Stimulated activated CD4-positive, alpha-beta T cell treated with anti-CD3 and anti-CD28 coated beads, Interleukin-4, amount 100 ng/mL, for 4 hours (primary cell): ENCODE results near the gene SEC14L1.

ENCODE experiments used
- DNase-seq, 2 experiments: peaks; one replicate each; pipeline ENCODE4 v3.0.0-alpha.2; 2020

The SEC14L1 gene

GRCh38 chr17:77116371-77116860 lies 24.4 kb upstream of the SEC14L1 start:
- no peak for DNase-seq

- no peak for DNase-seq
Observed at GRCh38 chr17:77117415-77117814, 23.4 kb upstream of the SEC14L1 start.

- no peak for DNase-seq
Observed at GRCh38 chr17:77118251-77118928, 22.4 kb upstream of the SEC14L1 start.

- DNase-seq, result no peak
Observed at GRCh38 chr17:77119668-77120301, 21.0 kb upstream of the SEC14L1 start.

- DNase-seq, result no peak
Observed at GRCh38 chr17:77120868-77121267, 19.9 kb upstream of the SEC14L1 start.

- DNase-seq, result no peak
Observed at GRCh38 chr17:77124192-77124889, 16.4 kb upstream of the SEC14L1 start.

- DNase-seq, result no peak
Observed at GRCh38 chr17:77125432-77125901, 15.3 kb upstream of the SEC14L1 start.

GRCh38 chr17:77126519-77126918 lies 14.2 kb upstream of the SEC14L1 start:
- no peak for DNase-seq

- DNase-seq, result peak; percentile 31 to 73
Observed at GRCh38 chr17:77127735-77128361, 12.9 kb upstream of the SEC14L1 start.

GRCh38 chr17:77128896-77129567 lies 11.7 kb upstream of the SEC14L1 start:
- no peak for DNase-seq

- no peak for DNase-seq
Observed at GRCh38 chr17:77129568-77130301, 11.0 kb upstream of the SEC14L1 start.

- no peak for DNase-seq
Observed at GRCh38 chr17:77130525-77130924, 10.2 kb upstream of the SEC14L1 start.

GRCh38 chr17:77131904-77132303 lies 8.9 kb upstream of the SEC14L1 start:
- no peak for DNase-seq

GRCh38 chr17:77132411-77133086 lies 8.2 kb upstream of the SEC14L1 start:
- DNase-seq, result no peak

- DNase-seq, result no peak
Observed at GRCh38 chr17:77133087-77133638, 7.6 kb upstream of the SEC14L1 start.

- no peak for DNase-seq
Observed at GRCh38 chr17:77136420-77136767, 4.4 kb upstream of the SEC14L1 start.

- DNase-seq, result no peak
Observed at GRCh38 chr17:77137111-77137510, 3.7 kb upstream of the SEC14L1 start.

- DNase-seq, result peak; percentile 19 to 52
Observed at GRCh38 chr17:77137886-77138285, 2.9 kb upstream of the SEC14L1 start.

GRCh38 chr17:77140166-77140877 lies 447 bp upstream of the SEC14L1 start:
- peak; percentile 99 to 100 for DNase-seq

- no peak for DNase-seq
Observed at GRCh38 chr17:77141846-77142449, 1.2 kb downstream of the SEC14L1 start.
